Measurements from ENCODE around the gene ID3.

ID3 gene
- long read RNA-seq, result 0 reads

DNA sequence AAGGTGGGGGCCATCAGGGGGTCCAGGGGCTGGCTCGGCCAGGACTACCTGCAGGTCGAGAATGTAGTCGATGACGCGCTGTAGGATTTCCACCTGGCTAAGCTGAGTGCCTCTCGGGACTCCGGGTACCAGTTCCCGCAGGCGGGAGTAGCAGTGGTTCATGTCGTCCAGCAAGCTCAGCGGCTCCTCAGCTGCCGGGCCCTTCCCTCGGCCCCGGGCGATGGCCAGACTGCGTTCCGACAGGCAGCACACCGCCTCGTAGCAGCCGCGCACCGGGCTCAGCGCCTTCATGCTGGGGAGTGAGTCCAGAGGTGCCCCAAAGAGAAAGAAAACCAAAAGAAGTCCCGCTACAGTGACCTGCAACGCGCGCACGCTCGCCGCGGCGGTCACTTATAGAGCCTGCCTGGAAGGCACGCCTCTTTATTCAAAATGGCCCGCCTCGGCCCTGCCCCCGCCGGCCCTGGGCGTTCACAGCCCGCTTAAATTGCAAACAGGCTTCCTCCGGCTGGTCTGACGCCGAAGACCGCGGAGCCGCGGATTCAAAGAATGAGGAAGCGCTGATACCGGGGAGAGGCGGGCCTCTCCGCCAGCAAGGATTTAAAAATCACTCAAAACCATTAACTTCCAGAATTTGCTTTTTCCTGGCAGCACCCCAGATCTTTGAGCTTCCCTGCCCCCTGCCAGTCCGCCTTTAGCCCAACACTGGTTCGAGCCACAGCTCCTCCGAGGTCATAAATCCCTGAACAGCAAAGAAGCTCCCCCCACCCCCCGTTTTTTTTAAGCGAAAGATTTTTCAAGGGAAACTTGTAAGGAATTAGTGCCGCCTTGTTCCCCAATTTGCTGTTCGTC is at the start of gene ID3:
Gene ID3 (minus strand): TSS at position 366 of the 849 bp plus-strand sequence. CDS start 75 bp downstream, at position 291.
- peaks cover 69% of the 10 kb centered on the region for H3K27me3 ChIP-seq (ENCODE audit: insufficient read depth, poor library complexity, severe bottlenecking)
- H3K27ac ChIP-seq (replicated peaks), result peak within 1 kb of the TSS; percentile 45
- TF ChIP-seq GABPA (IDR thresholded peaks at IDR 0.05; ENCODE audit: low read depth) (0 out of 2 replicates have a peak, but pooled peaks have one; percentile 30), SPI1 (IDR thresholded peaks at IDR 0.05; ENCODE audit: borderline replicate concordance, low read depth) (peak; percentile 96), REST (IDR thresholded peaks at IDR 0.05; ENCODE audit: insufficient replicate concordance, low read depth) (no peak), POLR2AphosphoS5 (IDR thresholded peaks at IDR 0.05; ENCODE audit: low read depth) (0 out of 2 replicates have a peak, but pooled peaks have one; percentile 29)
- H3K4me3 ChIP-seq (replicated peaks; ENCODE audit: insufficient read depth, low read length), result peak within 1 kb of the TSS; percentile 33
- peak; percentile 52 to 95 for DNase-seq (ENCODE audit: low read depth in 1 of 2, low spot score in 1 of 2)

DNA sequence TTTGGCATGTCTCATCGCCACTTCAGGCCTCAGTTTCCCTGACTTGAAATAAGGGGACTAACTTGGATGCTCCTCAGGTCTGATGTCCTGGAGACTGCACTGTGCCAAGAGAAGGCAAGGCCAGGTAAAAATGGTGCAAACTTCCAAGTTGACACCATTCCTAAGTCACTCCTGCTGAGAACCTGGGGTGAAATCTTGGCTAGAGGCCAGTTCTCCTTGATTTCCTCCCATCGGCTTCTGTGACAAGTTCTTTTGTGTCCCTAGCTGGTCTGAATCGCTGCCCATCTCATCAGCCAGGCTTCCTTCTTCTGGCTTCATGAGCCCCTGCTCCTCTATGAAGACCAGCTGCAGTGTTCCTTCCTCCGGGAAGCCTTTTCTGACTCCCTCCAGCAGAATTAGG is 48.6 kb upstream of the ID3 start:
- no peak for DNase-seq (ENCODE audit: low read depth in 1 of 2, low spot score in 1 of 2)
- Histone ChIP-seq H3K27me3 (ENCODE audit: insufficient read depth, poor library complexity, severe bottlenecking) (peaks cover 2% of the 10 kb centered on the region), H3K27ac (replicated peaks) (no peak overlapping the region), H3K4me3 (replicated peaks; ENCODE audit: insufficient read depth, low read length) (no peak overlapping the region)
- no peak for TF ChIP-seq CTCF (IDR thresholded peaks at IDR 0.05; ENCODE audit: insufficient read depth, low read length)

DNA sequence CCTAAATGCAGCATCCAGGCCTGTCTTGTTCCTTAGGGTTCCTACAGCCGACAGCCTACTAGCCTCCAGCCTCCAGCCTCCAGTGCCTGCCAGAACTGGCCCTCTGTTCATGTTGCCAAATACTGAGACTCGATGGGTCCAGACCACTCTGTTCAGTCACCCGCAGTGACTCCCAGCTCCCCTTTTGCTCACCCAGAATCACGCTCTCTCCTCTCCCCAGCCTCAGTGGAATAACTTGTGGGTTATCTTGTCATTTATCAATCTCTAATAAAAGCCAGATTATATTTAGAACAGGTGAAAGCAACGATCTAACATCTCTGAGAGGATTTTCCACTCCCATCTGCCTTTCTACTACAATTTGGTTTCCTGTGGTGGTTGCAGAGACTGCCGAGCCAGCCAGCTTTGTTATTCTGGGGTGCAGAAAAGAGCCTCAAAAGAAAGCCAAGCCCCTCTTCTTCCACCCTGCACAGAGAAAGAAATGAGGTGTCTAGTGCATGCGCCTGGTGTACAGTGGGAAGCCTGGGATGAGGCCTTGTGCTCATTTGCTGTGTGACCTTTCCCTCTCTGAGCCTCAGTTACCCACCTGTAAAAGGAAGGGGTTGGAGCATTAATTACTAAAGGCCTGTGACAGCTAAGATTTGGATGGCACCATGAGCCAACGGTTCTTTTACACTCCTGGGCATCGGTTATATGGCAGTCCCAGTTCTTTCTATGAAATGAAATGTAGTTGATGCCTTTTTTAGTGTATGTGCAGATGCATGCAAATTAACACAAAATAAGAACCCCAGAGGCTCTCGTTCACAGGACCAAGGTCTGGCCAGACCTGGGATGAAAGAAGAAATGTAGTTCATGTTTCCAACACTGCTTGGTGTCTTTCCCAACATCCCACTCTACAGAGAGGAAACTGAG is 42.9 kb upstream of the ID3 start:
- no peak overlapping the region for H3K27ac ChIP-seq (replicated peaks)
- H3K4me3 ChIP-seq (replicated peaks; ENCODE audit: insufficient read depth, low read length), result no peak overlapping the region
- TF ChIP-seq CTCF (IDR thresholded peaks at IDR 0.05; ENCODE audit: insufficient read depth, low read length) (no peak), GABPA (IDR thresholded peaks at IDR 0.05; ENCODE audit: low read depth) (no peak), REST (IDR thresholded peaks at IDR 0.05; ENCODE audit: insufficient replicate concordance, low read depth) (no peak), SPI1 (IDR thresholded peaks at IDR 0.05; ENCODE audit: borderline replicate concordance, low read depth) (no peak), POLR2AphosphoS5 (IDR thresholded peaks at IDR 0.05; ENCODE audit: low read depth) (no peak)

More for the DNA sequence above, 42.9 kb upstream of the ID3 start:
- no peak for DNase-seq (ENCODE audit: low read depth in 1 of 2, low spot score in 1 of 2)
- peaks cover 2% of the 10 kb centered on the region for H3K27me3 ChIP-seq (ENCODE audit: insufficient read depth, poor library complexity, severe bottlenecking)
